Epithelial cell of esophagus (primary cell): ENCODE results near the gene SPG11.
A peak's percentile ranks its signal among the peaks of the same experiment; 100 is the strongest.

Experiments used
- DNase-seq: peaks from one replicate; pipeline ENCODE4 v3.0.0; 2010; ENCODE audit warnings: low read depth
- H3K4me3 ChIP-seq: 2 replicates; pipeline ENCODE4 v1.5.1; 2011; ENCODE audit warnings: mild to moderate bottlenecking, low read length, control low read depth
- TF ChIP-seq, protein P1 (sequence below): IDR thresholded peaks from 2 replicates; pipeline ENCODE4 v1.5.1; 2011; ENCODE audit warnings: low read depth, mild to moderate bottlenecking, low read length, control low read depth, inconsistent platforms; ENCODE audit not compliant: insufficient read depth; ENCODE audit errors: missing control alignments

Gene SPG11

DNA sequence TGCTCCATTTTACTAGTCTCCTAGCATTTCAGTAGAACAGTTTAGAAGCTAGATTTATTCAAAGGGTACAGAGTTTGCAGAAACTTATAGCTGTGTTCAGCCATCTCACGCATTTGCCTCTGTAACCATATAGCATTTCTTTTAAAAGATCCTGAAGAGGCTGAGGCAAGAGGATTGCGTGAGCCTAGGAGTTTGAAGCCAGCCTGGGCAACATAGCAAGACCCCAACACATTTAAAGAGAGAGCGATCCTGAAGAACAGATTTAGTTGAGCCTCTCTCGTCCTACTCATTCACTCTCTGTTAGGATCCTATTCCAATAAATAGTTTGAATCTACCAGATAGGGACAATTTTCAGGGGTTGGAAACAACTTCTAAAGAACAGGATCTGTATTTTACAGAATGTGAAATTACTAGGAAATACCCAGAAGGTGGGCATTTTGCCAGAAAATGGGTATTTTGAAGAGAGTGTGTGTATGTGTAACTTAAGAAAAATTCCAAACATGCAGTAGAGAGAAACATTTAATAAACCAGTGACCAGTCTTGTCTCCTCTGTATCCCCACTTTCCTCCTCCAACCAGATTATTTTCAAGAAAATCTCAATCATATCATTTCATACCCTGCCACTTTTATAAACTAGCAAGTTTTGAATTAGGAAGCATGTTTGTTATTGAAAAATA lies 122.0 kb downstream of the SPG11 start:
- peak; percentile 46 for DNase-seq
- H3K4me3 ChIP-seq, result no peak overlapping the region
- TF ChIP-seq, protein P1, sequence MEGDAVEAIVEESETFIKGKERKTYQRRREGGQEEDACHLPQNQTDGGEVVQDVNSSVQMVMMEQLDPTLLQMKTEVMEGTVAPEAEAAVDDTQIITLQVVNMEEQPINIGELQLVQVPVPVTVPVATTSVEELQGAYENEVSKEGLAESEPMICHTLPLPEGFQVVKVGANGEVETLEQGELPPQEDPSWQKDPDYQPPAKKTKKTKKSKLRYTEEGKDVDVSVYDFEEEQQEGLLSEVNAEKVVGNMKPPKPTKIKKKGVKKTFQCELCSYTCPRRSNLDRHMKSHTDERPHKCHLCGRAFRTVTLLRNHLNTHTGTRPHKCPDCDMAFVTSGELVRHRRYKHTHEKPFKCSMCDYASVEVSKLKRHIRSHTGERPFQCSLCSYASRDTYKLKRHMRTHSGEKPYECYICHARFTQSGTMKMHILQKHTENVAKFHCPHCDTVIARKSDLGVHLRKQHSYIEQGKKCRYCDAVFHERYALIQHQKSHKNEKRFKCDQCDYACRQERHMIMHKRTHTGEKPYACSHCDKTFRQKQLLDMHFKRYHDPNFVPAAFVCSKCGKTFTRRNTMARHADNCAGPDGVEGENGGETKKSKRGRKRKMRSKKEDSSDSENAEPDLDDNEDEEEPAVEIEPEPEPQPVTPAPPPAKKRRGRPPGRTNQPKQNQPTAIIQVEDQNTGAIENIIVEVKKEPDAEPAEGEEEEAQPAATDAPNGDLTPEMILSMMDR, result no peak

DNA sequence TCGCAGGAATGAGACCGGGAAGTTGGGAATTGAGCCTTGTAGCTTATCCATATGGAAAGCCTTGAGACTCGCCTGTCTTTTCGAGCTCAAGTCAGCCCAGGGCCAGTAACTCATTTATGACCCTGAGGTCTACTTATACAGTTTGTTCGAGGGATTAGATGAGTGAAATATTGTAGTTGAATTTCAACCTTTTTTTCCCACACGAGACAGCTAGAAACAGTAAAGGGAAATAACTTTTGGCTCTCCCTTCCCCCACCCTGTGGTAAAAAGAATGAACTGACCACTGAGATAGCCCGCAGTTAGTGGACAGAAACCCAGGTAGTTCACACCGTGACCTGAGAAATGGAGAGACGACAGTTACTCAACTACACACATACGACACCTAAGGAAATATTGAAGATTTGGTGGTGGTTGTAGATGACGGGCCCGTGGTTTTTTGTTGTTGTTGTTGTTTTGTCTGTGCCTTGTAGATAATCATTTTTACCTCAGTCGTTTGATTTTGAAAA lies 125.7 kb downstream of the SPG11 start:
- H3K4me3 ChIP-seq, result peak overlapping the region; percentile 88
- TF ChIP-seq, protein P1, result no peak
- DNase-seq, result peak; percentile 10

DNA sequence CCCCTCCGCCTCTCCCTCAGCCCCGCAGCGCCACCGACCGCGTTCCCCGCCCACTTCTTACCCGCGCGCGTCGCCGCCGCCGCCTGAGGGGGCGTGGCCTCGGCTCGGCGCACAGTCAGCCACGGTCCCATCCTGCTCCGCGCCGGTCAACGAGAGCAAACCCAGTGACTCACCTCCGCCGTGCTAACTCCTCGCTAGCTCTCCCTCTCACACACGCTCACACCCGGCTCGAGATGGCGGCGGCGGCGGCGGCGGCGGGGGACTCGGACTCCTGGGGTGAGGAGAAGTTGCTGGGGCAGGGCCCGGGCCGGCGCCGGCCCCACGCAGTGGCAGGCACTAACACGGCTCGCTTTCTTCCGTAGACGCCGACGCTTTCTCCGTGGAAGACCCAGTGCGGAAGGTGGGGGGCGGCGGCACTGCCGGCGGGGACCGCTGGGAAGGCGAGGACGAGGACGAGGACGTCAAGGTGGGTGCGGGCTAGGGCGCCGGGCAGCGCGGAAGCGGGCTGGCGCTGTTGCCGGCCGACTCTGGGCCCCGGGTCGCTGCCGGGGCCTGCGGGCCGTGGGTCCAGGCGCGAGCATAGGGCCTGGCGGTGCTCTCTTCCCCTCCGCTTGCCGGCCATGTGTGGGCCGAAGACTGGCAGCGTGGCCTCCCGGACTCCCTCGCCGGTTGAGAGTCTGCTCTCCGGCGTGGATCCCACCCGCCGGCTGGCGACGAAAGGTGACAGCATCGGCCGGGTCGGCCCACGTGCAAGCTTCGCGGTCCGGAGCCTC lies 126.3 kb downstream of the SPG11 start, which contains the start of gene EIF3J:
Gene EIF3J, plus strand, starts transcription at position 186 of the 773 bp plus-strand sequence. Its CDS starts 48 bp downstream, at position 234.
- H3K4me3 ChIP-seq, result peak within 1 kb of the TSS; percentile 88
- TF ChIP-seq, protein P1, result no peak
- peak; percentile 98 for DNase-seq

DNA sequence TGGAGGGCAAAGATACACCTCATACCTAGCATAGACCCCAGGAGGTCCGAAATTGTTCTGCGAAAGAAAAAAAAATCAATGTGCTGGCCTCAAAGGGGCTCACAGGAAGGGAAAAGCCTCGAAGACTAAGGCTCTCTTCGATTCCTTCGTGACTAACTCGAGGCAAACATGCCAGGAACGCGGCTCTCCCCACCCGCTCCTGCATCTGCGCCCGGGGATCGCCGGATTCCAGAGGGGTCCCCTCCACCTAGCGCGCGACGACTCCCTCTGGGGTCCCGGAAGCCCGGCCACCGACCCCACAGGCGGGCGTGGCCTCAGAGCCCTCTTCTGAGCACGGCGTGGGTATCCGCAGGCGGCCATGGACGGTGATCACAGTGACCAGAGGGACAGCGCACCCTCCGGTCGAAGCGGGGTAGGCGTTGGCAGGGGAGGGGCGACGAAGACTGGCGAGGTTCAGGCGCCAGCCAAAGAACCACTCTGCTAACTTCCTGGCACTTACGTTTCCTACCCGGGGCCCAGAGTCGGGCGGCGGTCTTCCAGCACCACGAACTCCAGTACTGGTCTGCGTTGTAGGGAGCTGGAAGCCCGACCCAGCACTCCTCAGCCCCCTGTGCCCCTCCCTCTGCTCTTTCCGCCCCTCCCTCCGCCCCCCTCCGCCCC lies 127.0 kb downstream of the SPG11 start:
- DNase-seq, result peak; percentile 85
- peak overlapping the region; percentile 84 for H3K4me3 ChIP-seq
- TF ChIP-seq, protein P1, result peak; percentile 45

DNA sequence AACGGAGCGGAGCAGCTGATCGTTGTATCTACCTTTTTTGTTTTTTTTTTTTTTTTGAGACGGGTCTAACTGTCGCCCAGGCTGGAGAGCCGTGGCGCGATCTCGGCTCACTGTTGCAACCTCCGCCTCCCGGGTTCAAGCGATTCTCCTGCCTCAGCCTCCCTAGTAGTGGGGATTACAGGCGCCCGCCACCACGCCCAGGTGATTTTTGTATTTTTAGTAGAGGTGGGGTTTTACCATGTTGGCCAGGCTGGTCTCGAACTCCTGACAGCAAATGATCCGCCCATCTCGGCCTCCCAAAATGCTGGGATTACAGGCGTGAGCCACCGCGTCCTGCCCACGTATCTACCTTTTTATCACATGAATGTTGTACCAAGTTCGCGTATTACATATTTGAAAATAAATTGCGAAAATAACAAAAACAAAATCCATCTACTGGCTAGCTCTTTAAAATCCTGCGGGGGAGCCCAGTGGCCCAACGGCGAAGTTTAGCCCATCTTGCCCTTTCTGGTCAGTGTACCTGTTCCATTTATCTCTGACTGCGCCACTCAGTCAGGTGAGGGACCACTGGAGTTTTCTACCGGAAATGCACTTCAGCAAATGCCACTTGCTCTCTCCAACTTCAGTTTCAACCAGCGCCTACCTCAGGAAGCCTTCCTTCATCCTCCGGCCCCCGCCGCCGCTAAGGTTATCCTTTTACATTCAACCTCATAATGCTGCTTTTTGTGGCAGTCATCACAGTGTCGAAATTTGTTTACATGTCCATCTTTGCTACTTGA lies 127.8 kb downstream of the SPG11 start:
- TF ChIP-seq, protein P1, result no peak
- peak overlapping the region; percentile 84 for H3K4me3 ChIP-seq
- DNase-seq, result peak; percentile 25

DNA sequence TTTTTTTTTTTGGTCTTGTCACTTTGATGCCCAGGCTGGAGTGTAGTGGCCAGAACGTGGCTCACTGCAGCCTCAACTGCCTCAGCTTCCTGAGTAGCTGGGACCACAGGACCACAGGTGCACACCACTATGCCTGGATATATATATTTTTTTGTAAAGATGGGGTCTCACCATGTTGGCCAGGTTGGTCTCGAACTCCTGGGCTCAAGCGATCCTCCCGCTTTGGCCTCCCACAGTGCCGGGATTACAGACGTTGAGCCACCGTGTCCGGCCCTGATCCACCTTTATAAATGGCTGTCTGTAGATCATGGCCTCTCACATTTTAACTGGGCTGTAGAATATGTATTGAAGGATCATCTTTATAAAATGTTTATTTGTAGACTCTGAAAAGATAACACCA lies 128.4 kb downstream of the SPG11 start:
- TF ChIP-seq, protein P1, result no peak
- no peak overlapping the region for H3K4me3 ChIP-seq
- no peak for DNase-seq
